H1 (cell line): ENCODE results near the gene OR5AU1. TPM values are rescaled to one million over a fixed set of nuclear protein-coding genes. Genes with fewer than 3 reads are reported as not detected.

Experiments used
- CTCF ChIA-PET: fragments of 300-600 bp; sonication (Branson Sonifier 250); formaldehyde crosslinking; loops from one replicate; lab custom pipeline; 2021; ENCODE audit not compliant: partially characterized antibody; lab: Charles Lee
- POLR2A ChIA-PET: fragments of 300-600 bp; sonication (Branson Sonifier 250); formaldehyde crosslinking; loops from one replicate; lab custom pipeline; 2021; ENCODE audit warnings: inconsistent platforms; ENCODE audit not compliant: partially characterized antibody; lab: Charles Lee
- DNase-seq, 2 experiments: peaks; one replicate each; pipeline versions ENCODE4 v3.0.0 to v3.0.0-alpha.2; 2010 to 2022; ENCODE audit warnings: low spot score in 2 of 2, low read depth in 1 of 2, mixed read lengths in 1 of 2
- FAIRE-seq: peaks from 2 replicates; lab custom pipeline; 2011; peaks lifted over from hg19 to GRCh38; lab: Jason Lieb, UNC
- H2AFZ ChIP-seq: 2 replicates; pipeline ENCODE4 v1.8.1; 2012; ENCODE audit warnings: low read length, inconsistent platforms
- H2AK5ac ChIP-seq: 2 replicates; pipeline ENCODE4 v1.6.1; 2013; ENCODE audit warnings: low read depth, low read length
- H2BK120ac ChIP-seq: replicated peaks from 2 replicates; pipeline ENCODE3; 2013; ENCODE audit warnings: low read depth, low read length, inconsistent platforms
- H2BK12ac ChIP-seq: 2 replicates; pipeline ENCODE4 v1.6.1; 2013; ENCODE audit warnings: low read depth, low read length
- H2BK15ac ChIP-seq: 2 replicates; pipeline ENCODE4 v1.6.1; 2013; ENCODE audit warnings: low read length
- H2BK20ac ChIP-seq: 2 replicates; pipeline ENCODE4 v1.6.1; 2013; ENCODE audit warnings: low read length
- H2BK5ac ChIP-seq: 2 replicates; pipeline ENCODE4 v1.6.1; 2013; ENCODE audit warnings: low read depth, low read length
- H3K14ac ChIP-seq: 2 replicates; pipeline ENCODE4 v1.6.1; 2013; ENCODE audit warnings: inconsistent platforms; ENCODE audit not compliant: insufficient read length
- H3K18ac ChIP-seq: 2 replicates; pipeline ENCODE4 v1.6.1; 2013; ENCODE audit warnings: low read length; ENCODE audit errors: extremely low read depth
- H3K23ac ChIP-seq: 2 replicates; pipeline ENCODE4 v1.6.1; 2013; ENCODE audit warnings: inconsistent platforms; ENCODE audit not compliant: insufficient read length
- H3K23me2 ChIP-seq: 2 replicates; pipeline ENCODE4 v1.6.1; 2013; ENCODE audit warnings: low read depth, low read length
- H3K27ac ChIP-seq: 2 replicates; pipeline ENCODE4 v1.6.1; 2011; ENCODE audit warnings: low read depth, low read length, inconsistent platforms
- H3K27me3 ChIP-seq, 4 experiments: replicated peaks in 1 of 4; 1 replicate in 1 of 4; 2 replicates in 3 of 4; pipeline versions ENCODE4 v1.6.1 to v1.8.1; 2011 to 2013; ENCODE audit warnings: low read length in 3 of 4, mild to moderate bottlenecking in 3 of 4, inconsistent platforms in 2 of 4, mixed read lengths in 2 of 4, moderate library complexity in 1 of 4; ENCODE audit not compliant: control insufficient read depth in 3 of 4, insufficient read depth in 3 of 4; ENCODE audit errors: extremely low read depth in 1 of 4
- H3K36me3 ChIP-seq, 4 experiments: 2 replicates each; pipeline versions ENCODE4 v1.6.1 to v1.8.1; 2011 to 2013; ENCODE audit warnings: mild to moderate bottlenecking in 4 of 4, low read length in 3 of 4, moderate library complexity in 2 of 4, control low read depth in 1 of 4, inconsistent platforms in 1 of 4; ENCODE audit not compliant: insufficient read depth in 4 of 4, control insufficient read depth in 2 of 4
- H3K4ac ChIP-seq: replicated peaks from 2 replicates; pipeline ENCODE3; 2013; ENCODE audit warnings: low read length, low read depth, mixed read lengths, inconsistent platforms; ENCODE audit not compliant: insufficient read length
- H3K4me1 ChIP-seq, 4 experiments: replicated peaks in 1 of 4; 1 replicate in 1 of 4; 2 replicates in 3 of 4; pipeline versions ENCODE4 v1.6.1 to v1.8.1; 2011 to 2013; ENCODE audit warnings: low read length in 3 of 4, inconsistent platforms in 2 of 4, mixed read lengths in 1 of 4; ENCODE audit not compliant: insufficient read depth in 4 of 4, control insufficient read depth in 3 of 4
- H3K4me2 ChIP-seq, 2 experiments: 2 replicates each; pipeline versions ENCODE4 v1.6.1 to v1.8.1; 2011 to 2013; ENCODE audit warnings: low read depth in 2 of 2, low read length in 2 of 2, control low read depth in 1 of 2, inconsistent platforms in 1 of 2, mild to moderate bottlenecking in 1 of 2; ENCODE audit not compliant: insufficient read depth in 1 of 2
- H3K4me3 ChIP-seq, 4 experiments: fragments of 200-600, 300-600 bp in 1 of 4; sonication (generic), shearing (Covaris generic), sonication (Bioruptor Twin) in 1 of 4; 2 replicates each; pipeline versions ENCODE4 v1.5.1 to v1.8.1; 2011 to 2016; ENCODE audit warnings: low read length in 4 of 4, low read depth in 3 of 4, control low read depth in 2 of 4, inconsistent platforms in 2 of 4, mild to moderate bottlenecking in 2 of 4, mixed read lengths in 1 of 4, moderate library complexity in 1 of 4; ENCODE audit not compliant: insufficient read depth in 2 of 4; ENCODE audit errors: extremely low read depth in 1 of 4
- H3K56ac ChIP-seq: replicated peaks from 2 replicates; pipeline ENCODE3; 2013; ENCODE audit warnings: low read depth, mild to moderate bottlenecking, mixed read lengths, low read length, inconsistent platforms; ENCODE audit not compliant: insufficient read length
- H3K79me1 ChIP-seq: 2 replicates; pipeline ENCODE4 v1.6.1; 2013; ENCODE audit warnings: low read depth, low read length, control low read depth
- H3K79me2 ChIP-seq, 2 experiments: 2 replicates each; pipeline versions ENCODE4 v1.6.1 to v1.8.1; 2012 to 2013; ENCODE audit warnings: low read length in 2 of 2, mild to moderate bottlenecking in 2 of 2, inconsistent platforms in 1 of 2; ENCODE audit not compliant: insufficient read depth in 2 of 2, control insufficient read depth in 1 of 2
- H3K9ac ChIP-seq, 4 experiments: replicated peaks in 1 of 4; 1 replicate in 1 of 4; 2 replicates in 3 of 4; pipeline versions ENCODE4 v1.6.1 to v1.8.1; 2011 to 2013; ENCODE audit warnings: low read depth in 3 of 4, low read length in 3 of 4, control low read depth in 2 of 4, mild to moderate bottlenecking in 2 of 4, moderate library complexity in 2 of 4, inconsistent platforms in 1 of 4; ENCODE audit errors: extremely low read depth in 1 of 4
- H3K9me3 ChIP-seq, 2 experiments: 2 replicates each; pipeline versions ENCODE4 v1.6.1 to v1.8.1; 2012 to 2013; ENCODE audit warnings: mild to moderate bottlenecking in 2 of 2, moderate library complexity in 2 of 2, control low read depth in 1 of 2, inconsistent platforms in 1 of 2, low read depth in 1 of 2, low read length in 1 of 2, mixed read lengths in 1 of 2; ENCODE audit not compliant: insufficient read depth in 2 of 2
- H4K20me1 ChIP-seq, 2 experiments: replicated peaks in 1 of 2; 2 replicates each; pipeline versions ENCODE3 to v1.8.1; 2011 to 2013; ENCODE audit warnings: inconsistent platforms in 2 of 2, low read length in 2 of 2, mild to moderate bottlenecking in 1 of 2; ENCODE audit not compliant: insufficient read depth in 2 of 2, control insufficient read depth in 1 of 2
- H4K5ac ChIP-seq: 2 replicates; pipeline ENCODE4 v1.6.1; 2013; ENCODE audit warnings: low read length, low read depth, mixed read lengths, inconsistent platforms; ENCODE audit not compliant: insufficient read length
- H4K8ac ChIP-seq: 2 replicates; pipeline ENCODE4 v1.8.0; 2013; ENCODE audit warnings: mild to moderate bottlenecking, moderate library complexity, low read length, inconsistent platforms; ENCODE audit not compliant: insufficient read depth; ENCODE audit errors: extremely low read depth
- H4K91ac ChIP-seq: replicated peaks from 2 replicates; pipeline ENCODE3; 2013; ENCODE audit warnings: low read length, mixed read lengths, inconsistent platforms; ENCODE audit not compliant: insufficient read length
- JUN ChIP-seq: IDR thresholded peaks from 2 replicates; pipeline ENCODE4 v1.6.1; 2011; ENCODE audit warnings: low read depth, mild to moderate bottlenecking, improper control_type of control experiment, low read length
- KDM4A ChIP-seq: IDR thresholded peaks from one replicate; pipeline ENCODE4 v1.7.1; 2012; ENCODE audit warnings: low read depth, mild to moderate bottlenecking, moderate library complexity, low read length, inconsistent platforms; ENCODE audit not compliant: severe bottlenecking
- KDM5A ChIP-seq: fragments of 200-600 bp; IDR thresholded peaks from 2 replicates; pipeline ENCODE4 v1.7.1; 2012; ENCODE audit warnings: mild to moderate bottlenecking, low read length, inconsistent platforms, mixed read lengths
- SIX5 ChIP-seq: IDR thresholded peaks from 2 replicates; pipeline ENCODE4 v1.6.1; 2011; ENCODE audit warnings: mild to moderate bottlenecking, low read depth, low read length
- TEAD4 ChIP-seq: IDR thresholded peaks from 2 replicates; pipeline ENCODE4 v1.6.1; 2012; ENCODE audit warnings: low read depth, low read length, inconsistent platforms, mixed read lengths
- WGBS, 2 experiments: shearing (Covaris generic) in 1 of 2; methylation state at CpG; one replicate each; pipeline versions ENCODE4 v1.1.6 to v1.1.7; 2013 to 2015; ENCODE audit warnings: low lambda C conversion rate in 2 of 2, mixed read lengths in 2 of 2, inconsistent platforms in 1 of 2, low coverage in 1 of 2, missing lambda C conversion rate in 1 of 2; ENCODE audit not compliant: insufficient replicate concordance in 2 of 2, insufficient coverage in 1 of 2, insufficient read length in 1 of 2; ENCODE audit errors: extremely low coverage in 1 of 2, missing lambda C conversion rate in 1 of 2; 5-methylcytosine and 5-hydroxymethylcytosine counted together
- polyA plus RNA-seq, 7 experiments: library from polyadenylated mRNA; depleted of rRNA in 3 of 7; stranded (reverse) in 5 of 7; unstranded in 2 of 7; fragments of >200 nt in 5 of 7; fragments of 200-250 nt in 2 of 7; gene quantifications; 1 replicate in 5 of 7; 2 replicates in 1 of 7; 4 replicates in 1 of 7; pipeline versions ENCODE4 v1.2.1 to v1.2.3, GENCODE V29; 2011 to 2013; ENCODE audit warnings: missing spikeins in 2 of 7, mixed read lengths in 2 of 7
- total RNA-seq: library from RNA; stranded (reverse); fragmentation: NEBNext Ultra II Directional; extraction: Animal tissue kit (Norgen Biotek cat#: 25700); gene quantifications from 2 replicates; pipeline ENCODE4 v1.2.1, GENCODE V29; 2021

The OR5AU1 gene
- total and polyA plus RNA-seq, 2 of the 8 experiments (the other 6 are each of a cell fraction or from before 2014, with no cell fraction given), result not detected

GRCh38 chr14:21142357-21142756, 13.5 kb downstream of the OR5AU1 start:
- Histone ChIP-seq H3K4me2 (no peak overlapping the region), H2BK12ac (no peak overlapping the region), H3K36me3 (no peaks in the 10 kb centered on the region), H3K56ac (no peak overlapping the region), H4K91ac (no peak overlapping the region), H3K4ac (no peak overlapping the region), H4K5ac (no peak overlapping the region), H3K23ac (no peak overlapping the region), H2BK15ac (no peak overlapping the region), H3K27me3 (peaks cover 0 to 1% (median 0%) of the 10 kb centered on the region in 4 experiments; a peak in 1 of 7 replicates), H3K4me1 (no peaks in the 10 kb centered on the region), H3K4me3 (no peak overlapping the region), H4K8ac (no peak overlapping the region), H3K18ac (no peak overlapping the region), H2BK20ac (no peak overlapping the region), H2AFZ (no peak overlapping the region), H3K79me2 (no peaks in the 10 kb centered on the region), H3K27ac (no peak overlapping the region), H3K9ac (no peak overlapping the region), H2AK5ac (no peak overlapping the region), H3K23me2 (no peaks in the 10 kb centered on the region), H4K20me1 (no peaks in the 10 kb centered on the region), H3K79me1 (no peaks in the 10 kb centered on the region), H3K14ac (no peak overlapping the region), H2BK5ac (no peak overlapping the region), H2BK120ac (no peak overlapping the region), H3K9me3 (0 out of 4 replicates have a peak, but pooled peaks cover 2 to 4% of the 10 kb centered on the region in 2 experiments)
- TF ChIP-seq KDM4A (no peak), SIX5 (no peak), JUN (no peak), KDM5A (no peak), TEAD4 (no peak)
- ChIA-PET POLR2A (no interaction called here), CTCF (interaction anchor here (0.7 to 1.4 kb wide), 5 partner anchors 9 to 285 kb away, joined by 3 read pairs; no protein-coding TSS in a partner anchor)
- 100% methylated on average over 1 of the region's 1 CpG; no CpG with 5 or more reads in 1 of the 2 experiments for WGBS, 2 experiments
- FAIRE-seq, result no peak
- DNase-seq, result no peak
